CD4-positive, alpha-beta T cell treated with Interleukin-15 for 4 hours (primary cell): ENCODE results near the gene CIAO3.

Experiments
- DNase-seq: peaks from one replicate; pipeline ENCODE4 v3.0.0-alpha.2; 2020; ENCODE audit warnings: low spot score

Gene CIAO3

GRCh38 chr16:722835-723633 lies 17.8 kb downstream of the CIAO3 start:
- DNase-seq = no peak

DNA sequence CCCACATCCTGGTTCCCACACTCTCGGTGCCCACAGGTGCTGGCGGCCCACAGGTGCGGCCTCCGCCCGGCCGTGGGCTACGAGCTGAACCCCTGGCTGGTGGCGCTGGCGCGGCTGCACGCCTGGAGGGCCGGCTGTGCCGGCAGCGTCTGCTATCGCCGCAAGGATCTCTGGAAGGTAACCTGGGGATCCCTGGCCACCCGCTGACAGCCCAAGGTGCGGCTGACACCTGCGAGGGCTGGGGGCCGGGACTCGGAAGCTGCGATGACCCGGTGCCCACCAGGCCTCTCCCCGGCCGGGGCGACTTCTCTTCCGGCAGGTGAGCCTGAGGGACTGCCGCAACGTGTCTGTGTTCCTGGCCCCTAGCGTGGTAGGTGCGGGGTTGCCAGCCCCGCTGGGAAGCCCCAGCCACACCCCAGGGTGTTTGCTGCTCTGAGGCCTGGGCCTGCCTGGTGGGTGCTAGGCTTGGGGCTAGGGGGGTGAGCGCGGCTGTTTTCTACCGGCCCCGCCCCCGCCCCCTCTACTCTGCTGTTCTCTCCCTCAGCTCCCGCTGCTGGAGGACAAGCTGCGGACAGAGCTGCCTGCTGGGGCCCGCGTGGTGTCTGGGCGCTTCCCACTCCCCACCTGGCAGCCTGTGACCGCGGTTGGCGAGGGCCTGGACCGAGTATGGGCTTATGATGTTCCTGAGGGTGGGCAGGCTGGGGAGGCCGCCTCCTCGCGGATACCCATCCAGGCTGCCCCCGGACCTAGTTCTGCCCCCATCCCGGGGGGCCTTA lies 18.8 kb downstream of the CIAO3 start:
- no peak for DNase-seq

DNA sequence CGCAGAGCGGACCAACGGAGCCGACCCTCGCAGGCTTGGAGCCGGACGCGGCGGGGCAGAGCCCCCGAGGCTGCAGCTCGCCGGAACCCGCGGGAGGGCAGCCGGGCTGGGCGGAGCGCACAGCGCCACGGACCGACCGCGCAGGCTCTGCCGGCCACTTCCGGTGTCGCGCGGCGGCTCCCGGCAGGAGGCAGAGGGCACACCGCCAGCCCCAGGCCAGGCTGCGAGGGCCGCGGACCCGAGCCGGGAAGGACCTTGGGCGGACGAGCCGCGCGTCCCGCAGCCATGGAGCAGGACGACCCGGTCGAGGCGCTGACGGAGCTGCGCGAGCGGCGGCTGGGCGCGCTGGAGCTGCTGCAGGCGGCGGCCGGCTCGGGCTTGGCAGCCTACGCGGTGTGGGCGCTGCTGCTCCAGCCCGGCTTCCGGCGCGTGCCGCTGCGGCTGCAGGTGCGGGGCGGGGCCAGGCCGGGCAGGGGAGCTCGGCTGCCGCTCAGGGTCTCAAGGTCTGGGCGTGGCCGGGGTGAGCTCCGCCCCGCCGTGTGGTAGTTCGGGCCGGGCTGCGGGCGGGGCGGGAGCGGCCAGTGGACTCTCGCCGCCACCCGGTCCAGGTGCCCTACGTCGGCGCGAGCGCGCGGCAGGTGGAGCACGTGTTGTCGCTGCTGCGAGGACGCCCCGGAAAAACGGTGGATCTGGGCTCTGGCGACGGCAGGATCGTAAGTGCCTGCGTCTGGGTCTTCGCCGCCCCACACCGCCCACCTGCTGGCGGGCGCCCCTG lies 19.6 kb downstream of the CIAO3 start, which contains the start of gene ANTKMT:
TSS of gene ANTKMT (plus strand) at position 157 of the 775 bp plus-strand sequence. CDS start at position 286, 129 bp downstream.
- peak; percentile 65 for DNase-seq

- no peak for DNase-seq
Observed at GRCh38 chr16:720447-720989, 20.3 kb downstream of the CIAO3 start.

GRCh38 chr16:719815-720446 lies 20.9 kb downstream of the CIAO3 start:
- DNase-seq = no peak

GRCh38 chr16:718922-719321 lies 21.9 kb downstream of the CIAO3 start:
- no peak for DNase-seq

DNA sequence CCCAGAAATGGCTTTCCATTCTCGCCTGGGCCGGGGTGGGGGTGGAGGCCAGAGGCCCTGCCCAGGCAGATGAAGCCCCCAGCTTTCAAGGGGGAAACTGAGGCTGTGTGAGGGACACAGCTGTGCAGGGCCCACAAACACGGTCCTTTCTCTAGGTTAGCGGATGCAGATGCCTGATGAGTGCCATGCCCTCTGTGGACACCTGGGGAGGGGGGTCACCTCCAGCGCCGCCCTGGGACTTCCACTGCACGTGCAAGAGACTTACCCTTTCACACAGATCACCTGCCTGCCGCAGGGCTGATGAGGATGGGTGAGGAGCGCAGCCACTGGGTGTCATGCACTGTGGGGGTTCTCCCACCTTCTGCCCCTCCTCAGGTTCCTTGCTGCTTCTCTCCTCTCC lies 22.4 kb downstream of the CIAO3 start:
- DNase-seq = no peak

GRCh38 chr16:717450-718245 lies 23.1 kb downstream of the CIAO3 start:
- no peak for DNase-seq

- DNase-seq = no peak
Observed at GRCh38 chr16:716768-717325, 23.9 kb downstream of the CIAO3 start.

- DNase-seq = no peak
Observed at GRCh38 chr16:716200-716568, 24.6 kb downstream of the CIAO3 start.

GRCh38 chr16:715477-716199 lies 25.2 kb downstream of the CIAO3 start:
- no peak for DNase-seq

GRCh38 chr16:714558-715476 lies 26.0 kb downstream of the CIAO3 start, which contains the start of gene METRN:
METRN (plus strand) TSS chr16:715118; CDS start chr16:715290, 172 bp downstream.
- DNase-seq = peak; percentile 86

DNA sequence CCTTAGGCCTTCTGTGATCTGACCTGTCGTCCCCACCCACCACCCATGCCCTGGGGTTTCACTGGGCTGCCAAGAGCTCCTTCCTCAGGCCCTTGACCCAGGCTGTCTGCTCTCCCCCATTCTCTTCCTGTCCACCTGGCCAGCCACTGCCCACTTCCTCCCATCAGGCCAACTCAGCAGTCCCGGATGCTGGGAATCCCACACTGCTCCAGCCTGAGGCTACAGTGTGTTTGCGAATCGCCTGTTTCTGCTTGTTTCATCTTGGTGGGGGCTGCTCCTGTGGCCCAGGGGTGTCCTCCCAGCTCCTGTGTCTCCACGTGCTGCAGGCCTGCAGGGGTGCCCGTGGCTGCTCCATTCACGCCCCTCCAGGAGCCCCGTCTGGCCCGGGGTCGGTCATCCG lies 26.7 kb downstream of the CIAO3 start:
- no peak for DNase-seq

- DNase-seq = peak; percentile 45
Observed at GRCh38 chr16:712740-713250, 28.0 kb downstream of the CIAO3 start.

DNA sequence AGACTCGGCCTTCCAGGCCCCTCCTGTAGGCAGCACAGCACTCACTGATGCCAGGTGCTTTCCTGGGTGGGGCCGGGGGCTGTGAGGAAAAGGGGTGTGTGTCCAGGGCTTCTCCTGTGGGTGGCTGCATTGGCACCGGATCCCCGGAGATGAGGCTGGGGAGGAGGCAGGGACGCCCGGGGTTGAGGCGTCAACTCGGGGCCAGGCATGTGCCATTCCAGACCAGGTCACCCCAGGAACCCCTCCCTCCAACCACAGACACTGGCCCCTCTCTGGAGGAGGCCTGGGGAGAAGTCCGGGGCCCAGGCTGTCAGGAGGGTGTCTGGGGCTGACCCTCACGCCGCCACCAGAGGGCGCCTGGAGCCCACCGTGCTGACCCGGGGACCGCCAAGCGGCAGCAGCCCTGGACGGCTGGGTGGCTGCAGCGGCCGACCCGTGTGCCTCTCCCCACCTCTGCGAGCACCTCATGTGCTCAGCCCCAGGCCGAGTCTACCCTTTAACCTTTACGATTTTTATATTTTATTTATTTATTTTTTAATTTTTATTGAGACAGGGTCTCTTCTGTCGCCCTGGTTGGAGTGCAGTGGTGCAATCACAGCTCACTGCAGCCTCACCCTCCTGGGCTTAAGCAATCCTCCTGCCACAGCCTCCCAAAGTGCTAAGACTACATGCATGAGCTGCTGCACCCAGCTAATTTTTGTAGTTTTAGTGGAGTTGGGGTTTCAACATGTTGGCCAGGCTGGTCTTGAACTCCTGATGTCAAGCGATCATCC lies 29.1 kb downstream of the CIAO3 start:
- DNase-seq = peak; percentile 76

DNA sequence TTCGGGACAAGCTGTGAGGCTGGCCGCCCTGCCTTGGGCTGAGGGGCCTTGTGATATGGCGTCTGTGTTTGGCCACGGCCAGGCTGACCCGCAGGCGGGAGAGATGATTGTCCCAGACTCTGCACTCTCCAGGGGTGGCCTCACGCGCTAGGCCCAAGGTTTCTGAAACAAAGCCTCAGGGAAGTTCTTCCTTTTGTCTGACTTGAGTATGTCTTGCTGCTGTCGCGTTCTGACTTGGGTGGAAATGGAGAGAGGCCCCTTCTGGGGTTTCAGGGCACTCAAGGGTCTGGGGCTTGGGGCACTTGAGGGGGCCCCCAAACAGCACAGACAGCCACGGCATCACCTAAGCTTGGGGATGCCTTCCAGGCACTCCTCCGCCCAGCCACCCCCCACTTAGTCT lies 29.7 kb downstream of the CIAO3 start:
- no peak for DNase-seq

GRCh38 chr16:710500-711075 lies 30.2 kb downstream of the CIAO3 start:
- DNase-seq = no peak
